Hair follicle dermal papilla cell (primary cell): ENCODE data around the gene PEX3. TPM values are rescaled to one million over a fixed set of nuclear protein-coding genes. Genes with fewer than 3 reads are reported as not detected.

Experiments used
- small RNA-seq: library from RNA; depleted of rRNA; stranded (forward); fragments of <200 nt; gene quantifications from one replicate; pipeline ENCODE3, GENCODE V24; 2012
- total RNA-seq: library from RNA; depleted of rRNA; stranded (reverse); fragments of >200 nt; gene quantifications from 2 replicates; pipeline ENCODE4 v1.2.3, GENCODE V29; 2012

Gene PEX3
- total RNA-seq: 17.2 and 18.2 TPM in 2 replicates

GRCh38 chr6:143450453-143451371 lies at the start of gene PEX3, which contains the start of gene ADAT2:
TSS of gene PEX3 (plus strand) at chr6:143450805. CDS start at chr6:143451043, 238 bp downstream.
TSS of gene ADAT2 (minus strand) at chr6:143450695. CDS start at chr6:143450658, 37 bp downstream.

GRCh38 chr6:143510991-143511891 lies 60.6 kb downstream of the PEX3 start, which contains the start of gene FUCA2:
TSS of gene FUCA2 (minus strand) at chr6:143511720. CDS start at chr6:143511634, 86 bp downstream.

Small RNA genes lying within 50 kb of the gene (small RNA-seq; reads per million reads assigned to genes)
- not detected for gene RNA5SP221

Other genes with a start within 250 kb of the PEX3 start
- 2.8 and 4.1 TPM in 2 replicates for gene ADAT2, start 110 bp upstream of the PEX3 start, total RNA-seq
- gene FUCA2, start 60.9 kb downstream of the PEX3 start, total RNA-seq: 30.2 and 39.6 TPM in 2 replicates
- gene PHACTR2, start 227.2 kb downstream of the PEX3 start, total RNA-seq: 54.8 and 70.2 TPM in 2 replicates